Osteocyte (in vitro differentiated cells): ENCODE results near the gene PHF11. TPM values are rescaled to one million over a fixed set of nuclear protein-coding genes. Genes with fewer than 3 reads are reported as not detected.

Source experiments
- DNase-seq: peaks from one replicate; pipeline ENCODE4 v3.0.0; 2021; ENCODE audit warnings: mixed read lengths; ENCODE audit not compliant: unreplicated experiment; ENCODE audit errors: extremely low spot score
- H3K27ac Mint-ChIP-seq: one replicate; pipeline ENCODE4 v1.8.0; 2021; ENCODE audit warnings: mild to moderate bottlenecking, mixed read lengths; ENCODE audit not compliant: unreplicated experiment
- H3K27me3 Mint-ChIP-seq: one replicate; pipeline ENCODE4 v1.8.0; 2021; ENCODE audit warnings: mixed read lengths; ENCODE audit not compliant: unreplicated experiment
- H3K36me3 Mint-ChIP-seq: one replicate; pipeline ENCODE4 v1.8.0; 2021; ENCODE audit warnings: mixed read lengths; ENCODE audit not compliant: unreplicated experiment
- H3K4me1 Mint-ChIP-seq: one replicate; pipeline ENCODE4 v1.8.0; 2021; ENCODE audit warnings: mixed read lengths; ENCODE audit not compliant: unreplicated experiment
- H3K4me3 Mint-ChIP-seq: one replicate; pipeline ENCODE4 v1.8.0; 2021; ENCODE audit warnings: mild to moderate bottlenecking, moderate library complexity, mixed read lengths; ENCODE audit not compliant: unreplicated experiment
- H3K9me3 Mint-ChIP-seq: one replicate; pipeline ENCODE4 v1.8.0; 2021; ENCODE audit warnings: mixed read lengths; ENCODE audit not compliant: unreplicated experiment
- CTCF ChIP-seq: fragments of 200-600 bp; sonication (generic); IDR thresholded peaks from 2 replicates; pipeline ENCODE4 v1.5.0; 2021; ENCODE audit warnings: antibody characterized with exemption, mild to moderate bottlenecking, moderate library complexity
- total RNA-seq: library from RNA; stranded (reverse); gene quantifications from 2 replicates; pipeline ENCODE4 v1.2.1, GENCODE V29; 2021

The PHF11 gene
- total RNA-seq, 1 donor from 2014 or later: 32.1 TPM

GRCh38 chr13:49533591-49534269 is 38.0 kb downstream of the PHF11 start:
- no peak for DNase-seq
- H3K4me1 Mint-ChIP-seq: no peaks in the 10 kb centered on the region
- no peak for TF ChIP-seq CTCF
- no peaks in the 10 kb centered on the region for H3K27me3 Mint-ChIP-seq
- no peaks in the 10 kb centered on the region for H3K9me3 Mint-ChIP-seq
- H3K4me3 Mint-ChIP-seq: no peak overlapping the region
- H3K27ac Mint-ChIP-seq: no peak overlapping the region
- peaks cover 48% of the 10 kb centered on the region for H3K36me3 Mint-ChIP-seq

GRCh38 chr13:49536144-49536873 is 40.6 kb downstream of the PHF11 start:
- peaks cover 59% of the 10 kb centered on the region for H3K36me3 Mint-ChIP-seq
- H3K27me3 Mint-ChIP-seq: no peaks in the 10 kb centered on the region
- TF ChIP-seq CTCF: no peak
- no peaks in the 10 kb centered on the region for H3K4me1 Mint-ChIP-seq
- no peaks in the 10 kb centered on the region for H3K9me3 Mint-ChIP-seq
- DNase-seq: no peak
- no peak overlapping the region for H3K27ac Mint-ChIP-seq
- H3K4me3 Mint-ChIP-seq: no peak overlapping the region

- no peak for DNase-seq
- Mint-ChIP-seq H3K36me3 (peaks cover 56% of the 10 kb centered on the region), H3K27me3 (no peaks in the 10 kb centered on the region), H3K9me3 (no peaks in the 10 kb centered on the region), H3K4me3 (no peak overlapping the region), H3K27ac (no peak overlapping the region), H3K4me1 (no peaks in the 10 kb centered on the region)
- TF ChIP-seq CTCF: no peak
Measured at GRCh38 chr13:49538404-49538803, 42.7 kb downstream of the PHF11 start.

GRCh38 chr13:49539313-49539712 is 43.6 kb downstream of the PHF11 start:
- no peak for TF ChIP-seq CTCF
- Mint-ChIP-seq H3K36me3 (peaks cover 49% of the 10 kb centered on the region), H3K27ac (no peak overlapping the region), H3K9me3 (no peaks in the 10 kb centered on the region), H3K4me1 (no peaks in the 10 kb centered on the region), H3K27me3 (no peaks in the 10 kb centered on the region), H3K4me3 (no peak overlapping the region)
- no peak for DNase-seq

GRCh38 chr13:49539746-49540145 is 44.0 kb downstream of the PHF11 start:
- H3K27ac Mint-ChIP-seq: no peak overlapping the region

More at GRCh38 chr13:49539746-49540145, 44.0 kb downstream of the PHF11 start:
- H3K4me3 Mint-ChIP-seq: no peak overlapping the region
- no peaks in the 10 kb centered on the region for H3K9me3 Mint-ChIP-seq
- no peak for TF ChIP-seq CTCF
- no peaks in the 10 kb centered on the region for H3K27me3 Mint-ChIP-seq
- peaks cover 51% of the 10 kb centered on the region for H3K36me3 Mint-ChIP-seq
- no peak for DNase-seq
- H3K4me1 Mint-ChIP-seq: no peaks in the 10 kb centered on the region
